Measurements from ENCODE around the gene PPP2R3B.
"Not testable (repeated sequence)": the region's sequence is repeated elsewhere in the genome, so short reads cannot be mapped to it uniquely, and the experiment has no call there.

PPP2R3B gene

DNA sequence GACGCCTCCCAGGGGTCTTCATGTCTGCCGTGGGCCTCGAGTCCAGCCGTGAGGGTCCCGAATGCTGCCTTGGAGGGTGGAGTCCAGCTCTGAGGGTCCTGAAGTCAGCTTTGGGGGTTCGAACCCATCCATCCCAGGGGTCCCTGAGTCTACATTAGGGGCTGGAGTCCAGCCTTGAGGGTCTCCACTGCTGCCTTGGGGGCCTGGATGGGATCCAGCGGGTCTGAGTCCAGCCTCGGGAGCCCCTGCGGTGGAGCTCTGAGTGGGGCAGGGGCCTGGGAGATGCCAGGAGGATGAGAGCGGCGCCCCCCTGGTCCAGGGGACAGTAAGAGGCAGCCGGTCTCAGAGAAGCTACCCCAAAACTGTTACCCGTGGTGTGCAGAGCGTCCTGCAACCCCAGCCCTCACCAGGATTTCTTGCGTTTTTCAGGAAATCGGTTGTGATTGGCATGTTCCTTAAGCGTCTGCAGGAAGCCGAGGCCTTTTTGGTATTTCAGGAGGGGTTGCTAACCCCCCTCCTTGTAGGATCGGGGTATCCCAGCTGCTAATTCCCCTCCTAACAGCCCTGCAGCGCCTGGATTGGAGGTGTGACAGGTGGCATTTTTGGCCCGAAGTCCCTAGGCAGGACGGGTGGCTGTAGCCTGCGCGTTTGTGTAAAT lies 66.5 kb downstream of the PPP2R3B start:
- DNase-seq (ENCODE audit: low read depth, low spot score): no peak

- no peak for DNase-seq (ENCODE audit: low read depth, low spot score)
These were observed 67.1 kb downstream of the PPP2R3B start for GRCh38 chrX:319579-320125.

DNA sequence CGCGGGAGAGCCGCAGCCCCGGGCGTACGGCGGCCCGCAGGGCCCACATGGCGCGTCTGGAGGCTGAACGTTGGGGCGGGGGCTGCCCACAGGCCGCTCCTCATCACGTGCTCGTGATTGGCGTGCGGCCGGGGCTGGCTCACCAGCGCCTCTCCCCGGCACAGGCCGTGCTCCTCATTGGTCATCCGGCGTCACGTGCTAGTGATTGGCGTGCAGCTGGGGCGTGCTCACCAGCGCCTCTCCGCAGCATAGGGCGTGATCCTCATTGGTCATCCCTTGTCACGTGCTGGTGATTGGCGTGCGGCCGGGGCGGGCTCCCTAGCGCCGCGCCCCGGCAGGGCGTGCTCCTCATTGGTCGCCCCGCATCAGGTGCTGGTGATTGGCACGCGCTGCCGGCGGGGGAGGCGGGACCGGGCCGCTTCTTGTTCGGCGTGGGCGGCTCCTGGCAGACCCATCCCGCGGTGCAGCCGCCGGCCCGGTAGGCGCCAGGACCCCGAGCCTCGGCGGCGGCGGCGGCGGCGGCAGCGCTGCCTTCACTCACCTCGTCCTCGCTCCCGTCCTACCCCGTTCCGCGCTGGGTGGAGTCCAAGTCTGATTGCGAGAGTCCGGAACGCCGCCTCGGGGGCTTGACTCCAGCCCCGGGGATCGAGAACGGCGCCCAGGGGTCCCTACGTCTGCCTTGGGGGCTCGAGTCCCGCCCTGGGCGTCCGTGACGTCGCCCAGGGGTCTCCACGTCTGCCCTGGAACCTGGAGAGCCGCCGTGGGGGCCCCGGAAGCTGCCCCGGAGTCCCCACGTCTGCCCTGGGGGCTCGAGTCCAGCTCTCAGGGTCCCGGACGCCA lies 67.7 kb downstream of the PPP2R3B start, which contains the start of gene GTPBP6:
GTPBP6 (minus strand) TSS at position 58 of the 840 bp plus-strand sequence; CDS start at position 49, 9 bp downstream.
- DNase-seq (ENCODE audit: low read depth, low spot score): peak; percentile 94

DNA sequence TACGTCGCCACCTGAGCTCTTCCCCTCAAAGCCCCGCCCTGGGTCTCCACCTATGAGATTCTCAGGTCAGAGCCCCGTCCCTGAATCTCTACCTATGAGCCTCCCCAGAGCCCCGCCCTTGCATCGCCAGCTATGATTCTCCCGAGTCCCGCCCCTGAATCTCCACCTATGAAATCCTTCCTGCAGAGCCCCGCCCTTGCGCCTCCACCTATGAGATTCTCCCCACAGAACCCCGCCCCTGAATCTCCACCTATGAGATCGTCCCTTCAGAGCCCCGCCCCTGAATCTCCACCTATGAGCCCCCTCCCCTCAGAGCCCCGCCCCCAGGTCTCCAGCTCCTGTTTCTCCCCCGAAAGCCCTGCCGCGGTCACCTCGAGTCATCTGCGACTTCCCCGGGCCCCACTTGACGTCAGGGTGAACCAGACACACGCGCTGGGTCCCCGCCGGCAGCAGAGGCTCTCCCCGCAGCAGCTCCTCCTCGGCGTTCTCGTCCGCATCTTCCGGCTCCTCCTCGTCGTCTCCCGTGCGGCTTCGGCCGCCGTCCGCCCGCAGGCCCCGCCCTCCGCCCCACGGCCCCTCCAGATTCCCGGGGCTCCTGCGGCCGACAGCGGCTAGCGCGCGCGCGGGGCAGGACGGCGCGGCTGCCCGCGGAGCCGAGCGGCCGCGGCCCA lies 68.5 kb downstream of the PPP2R3B start:
- peak; percentile 99 for DNase-seq (ENCODE audit: low read depth, low spot score)

DNA sequence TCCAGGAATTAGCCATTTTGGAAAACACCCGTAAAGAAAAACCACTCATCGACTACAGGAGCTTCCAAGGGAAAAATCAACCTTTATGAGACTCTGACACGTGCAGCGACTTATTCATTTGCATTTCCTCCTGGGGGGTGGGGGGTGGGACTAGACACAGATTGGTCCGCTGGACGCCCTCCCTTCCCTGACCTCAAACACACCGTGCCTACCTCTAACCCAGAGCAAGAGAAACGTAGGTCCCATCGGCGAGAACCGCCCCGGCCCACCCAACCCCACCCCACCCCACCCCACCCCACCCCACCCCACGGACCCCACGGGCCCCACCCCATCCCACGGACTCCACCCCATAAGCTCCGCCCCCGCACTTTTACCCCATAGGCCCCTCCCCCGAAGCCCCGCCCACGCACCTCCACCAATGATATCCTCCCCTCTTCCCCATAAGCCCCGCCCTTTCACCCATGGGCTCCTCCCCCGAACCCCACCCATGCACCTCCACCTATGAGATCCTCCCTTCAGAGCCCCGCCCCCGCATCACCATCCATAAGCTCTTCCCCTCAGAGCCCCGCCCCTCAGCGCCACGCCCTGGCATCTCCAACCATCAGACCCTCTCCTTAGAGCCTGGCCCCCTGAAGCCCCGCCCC lies 69.2 kb downstream of the PPP2R3B start:
- DNase-seq (ENCODE audit: low read depth, low spot score): no peak

DNA sequence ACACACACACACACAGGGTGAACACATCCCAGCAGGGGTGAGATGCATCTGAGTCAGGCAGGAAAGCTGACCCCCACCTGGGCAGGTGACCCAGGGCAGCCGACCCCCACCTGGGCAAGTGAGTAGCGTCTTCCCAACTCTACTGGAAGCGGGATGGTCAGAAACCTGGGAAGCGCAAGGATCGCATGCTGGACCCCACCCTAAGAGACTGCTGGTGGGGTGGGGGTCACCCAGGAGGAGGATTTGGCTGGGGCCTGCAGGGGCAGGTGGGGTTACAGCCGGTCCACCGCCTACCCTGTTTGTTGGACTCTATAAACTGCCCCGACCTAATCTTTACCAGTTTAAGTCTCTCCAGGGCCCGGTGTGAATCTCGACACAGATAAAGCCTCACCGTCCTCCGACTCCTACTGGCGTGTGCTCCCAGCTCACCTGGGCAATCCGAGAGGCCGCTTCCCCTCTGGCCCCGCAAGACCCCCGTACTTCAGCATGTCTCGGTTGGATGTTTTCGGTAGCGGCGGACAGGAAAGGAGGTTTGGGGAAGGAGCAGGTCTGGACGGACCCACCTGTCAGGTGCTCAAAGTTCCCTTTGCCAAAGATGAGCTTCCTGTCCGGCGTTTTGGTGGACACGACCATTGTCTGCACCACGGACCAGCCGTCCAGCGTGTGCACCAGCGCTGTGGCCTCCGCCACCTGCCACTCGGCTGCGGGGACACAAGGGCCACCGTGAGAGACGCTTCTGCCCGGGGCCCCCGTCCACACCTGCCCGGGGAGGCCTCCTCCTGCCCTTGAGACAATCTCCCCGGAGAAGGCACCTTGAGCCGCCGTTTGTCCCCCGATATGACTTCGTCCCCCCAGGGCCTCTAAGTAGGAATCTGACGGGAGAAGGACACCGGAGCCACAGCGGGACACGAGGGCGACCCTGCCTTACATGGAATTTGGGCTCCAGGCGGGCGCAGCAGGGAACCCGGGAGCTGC lies 70.1 kb downstream of the PPP2R3B start:
- DNase-seq (ENCODE audit: low read depth, low spot score): no peak

DNA sequence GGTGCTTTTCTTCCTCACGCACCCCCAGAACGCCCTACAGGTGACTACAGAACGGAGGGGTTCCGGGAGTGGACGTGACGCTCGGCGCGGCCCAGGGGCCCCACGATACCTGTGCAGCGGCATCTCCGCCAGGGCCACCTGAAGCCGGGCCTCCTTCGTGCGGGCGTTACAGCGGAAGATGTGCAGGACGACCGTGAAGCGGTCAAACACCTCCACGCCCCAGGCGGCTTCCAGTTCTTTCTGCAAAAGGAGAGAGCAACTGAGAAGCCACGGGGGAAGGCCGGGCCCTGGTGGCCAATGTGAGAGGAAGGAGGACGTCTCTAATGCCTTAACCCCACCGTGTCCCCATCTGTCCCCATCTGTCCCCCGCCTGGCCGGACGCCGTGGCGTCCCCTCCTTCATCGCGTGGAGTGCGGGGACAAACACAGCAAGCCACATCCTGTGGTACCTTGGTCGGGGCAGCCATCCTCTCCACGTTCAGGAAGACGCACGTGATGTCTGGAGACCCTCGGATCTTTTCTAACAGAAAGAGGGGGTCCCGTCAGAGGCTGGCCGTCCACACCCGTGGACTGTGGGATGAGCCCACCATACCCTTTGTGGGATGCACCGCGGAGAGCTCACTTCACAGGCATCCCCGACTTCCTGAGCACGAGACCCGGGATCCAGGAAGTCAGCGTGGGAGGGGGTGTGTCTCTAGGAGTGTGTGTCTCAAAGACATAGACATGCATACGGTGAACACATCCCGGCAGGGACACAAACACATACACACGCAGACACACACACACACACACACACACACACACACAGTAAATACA lies 71.7 kb downstream of the PPP2R3B start:
- no peak for DNase-seq (ENCODE audit: low read depth, low spot score)

DNA sequence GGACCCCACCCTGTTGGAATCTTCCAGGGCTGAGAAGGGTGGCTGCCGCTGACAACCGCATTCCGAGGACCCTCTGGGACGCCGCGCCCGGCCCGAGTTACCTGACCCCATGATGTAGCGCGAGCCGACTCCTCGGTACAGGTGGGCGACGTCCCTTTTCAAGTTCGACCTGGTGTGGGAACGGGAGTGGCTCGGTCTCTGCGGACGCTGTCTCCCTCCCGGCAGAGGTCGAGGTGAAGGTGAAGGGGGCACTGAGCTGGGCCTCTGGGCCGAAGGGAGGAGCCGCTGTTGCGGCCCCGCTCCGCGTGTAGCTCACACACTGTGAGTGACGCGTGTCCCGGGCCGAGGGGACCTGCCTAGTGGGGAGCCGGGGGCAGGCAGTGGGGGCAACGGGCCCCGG lies 72.7 kb downstream of the PPP2R3B start:
- no peak for DNase-seq (ENCODE audit: low read depth, low spot score)

GRCh38 chrX:313546-313945 lies 73.2 kb downstream of the PPP2R3B start:
- DNase-seq (ENCODE audit: low read depth, low spot score): no peak

DNA sequence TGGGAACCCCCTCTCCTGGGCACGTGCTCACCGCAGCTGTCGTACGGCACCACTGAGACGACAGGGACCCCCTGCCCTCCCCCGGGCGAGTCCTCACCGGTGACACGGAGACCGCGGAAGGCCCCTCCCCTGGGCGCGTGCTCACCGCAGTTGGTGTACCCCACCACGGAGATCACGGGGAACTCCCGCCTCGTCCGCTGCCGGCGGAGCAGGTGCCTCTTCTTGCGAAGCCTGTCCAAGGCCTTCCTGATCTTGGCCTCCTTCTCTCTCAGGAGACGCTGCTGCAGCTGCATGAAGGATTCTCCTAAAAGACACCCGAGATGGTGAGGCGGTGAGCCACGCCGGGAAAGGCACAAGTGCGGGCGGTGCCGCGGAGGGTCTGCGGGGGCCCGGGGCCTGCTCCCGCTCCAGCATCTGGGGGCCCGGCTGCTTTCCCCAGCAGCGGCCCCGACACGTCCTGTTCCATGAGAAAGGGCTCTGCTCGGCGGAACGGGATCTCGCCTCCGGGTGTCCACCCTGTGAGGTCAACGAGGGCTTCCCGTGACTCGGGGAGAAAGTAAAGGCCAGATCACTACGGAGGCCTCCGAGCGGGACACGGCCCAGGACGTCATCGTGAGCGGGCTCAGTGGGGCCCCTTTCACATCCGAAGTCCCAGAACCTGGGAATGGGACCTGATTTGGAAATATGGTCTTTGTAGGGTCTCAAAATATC lies 73.9 kb downstream of the PPP2R3B start:
- no peak for DNase-seq (ENCODE audit: low read depth, low spot score)

DNA sequence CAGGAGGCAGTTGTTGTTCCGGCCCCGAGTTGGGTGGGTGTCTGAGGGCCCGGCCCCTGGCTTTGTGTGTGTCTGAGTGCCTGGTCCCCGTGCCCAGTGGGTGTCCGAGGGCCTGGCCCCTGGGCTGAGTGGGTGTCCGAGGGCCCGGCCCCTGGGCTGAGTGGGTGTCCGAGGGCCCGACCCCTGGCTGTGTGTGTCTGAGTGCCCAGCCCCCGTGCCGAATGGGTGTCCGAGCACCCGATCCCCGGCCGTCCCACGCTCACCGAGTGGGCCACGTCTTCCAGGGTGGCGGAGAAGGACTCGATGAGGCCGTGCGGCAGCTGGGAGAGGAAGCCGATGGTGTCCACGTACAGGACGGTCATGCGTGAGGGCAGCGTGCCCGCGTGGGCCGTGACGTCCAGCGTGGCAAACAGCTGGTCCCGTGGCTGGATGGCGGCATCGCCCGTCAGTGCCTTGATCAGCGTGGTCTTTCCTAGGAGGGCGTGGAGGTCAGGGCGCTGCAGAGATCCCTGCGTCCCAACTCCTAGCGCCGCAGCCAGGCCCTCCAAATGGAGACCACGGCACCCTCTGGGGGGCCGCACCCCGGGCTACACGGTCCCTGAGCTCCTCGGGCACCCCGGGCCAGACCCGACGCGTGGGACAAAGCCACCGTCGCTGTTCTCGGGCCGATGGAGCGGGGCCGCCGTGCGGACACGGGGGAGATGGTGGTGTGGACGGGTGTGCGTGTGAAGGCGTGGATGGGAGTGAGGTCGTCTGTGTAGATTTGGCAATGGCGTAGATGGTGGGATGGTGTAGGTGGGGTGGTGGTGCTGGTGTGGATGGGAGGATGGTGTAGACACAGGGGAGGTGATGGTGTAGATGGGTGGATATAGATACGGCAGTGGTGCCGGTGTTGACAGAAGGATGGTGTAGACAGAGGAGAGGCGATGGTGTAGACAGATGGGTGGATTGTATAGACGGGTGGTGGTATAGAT lies 75.3 kb downstream of the PPP2R3B start:
- DNase-seq (ENCODE audit: low read depth, low spot score): no peak

DNA sequence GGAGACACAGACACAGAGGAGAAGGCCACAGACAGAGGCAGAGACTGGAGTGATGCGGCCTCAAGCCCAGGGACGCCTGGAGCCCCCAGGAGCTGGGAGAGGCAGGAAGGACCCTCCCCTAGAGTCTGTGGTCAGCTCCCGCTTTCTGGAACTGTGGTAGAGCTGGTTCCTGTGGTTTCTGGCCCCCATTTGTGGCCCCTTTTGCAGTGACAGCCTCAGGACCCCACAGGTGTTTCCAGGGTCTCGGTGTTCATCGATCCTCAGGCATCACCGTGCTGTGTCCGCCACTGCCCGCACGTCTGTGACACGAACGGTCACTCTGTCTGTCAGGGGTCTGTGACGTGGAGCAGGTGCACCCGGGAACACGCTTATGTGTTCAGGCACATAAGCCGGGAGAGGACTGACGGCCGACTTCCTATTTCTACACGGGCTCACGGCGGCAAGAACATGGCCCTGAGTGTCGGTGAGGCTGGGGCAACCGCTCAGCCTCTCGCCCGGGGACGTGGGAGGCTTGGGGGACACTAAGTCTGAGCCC lies 76.0 kb downstream of the PPP2R3B start:
- DNase-seq (ENCODE audit: low read depth, low spot score): no peak

DNA sequence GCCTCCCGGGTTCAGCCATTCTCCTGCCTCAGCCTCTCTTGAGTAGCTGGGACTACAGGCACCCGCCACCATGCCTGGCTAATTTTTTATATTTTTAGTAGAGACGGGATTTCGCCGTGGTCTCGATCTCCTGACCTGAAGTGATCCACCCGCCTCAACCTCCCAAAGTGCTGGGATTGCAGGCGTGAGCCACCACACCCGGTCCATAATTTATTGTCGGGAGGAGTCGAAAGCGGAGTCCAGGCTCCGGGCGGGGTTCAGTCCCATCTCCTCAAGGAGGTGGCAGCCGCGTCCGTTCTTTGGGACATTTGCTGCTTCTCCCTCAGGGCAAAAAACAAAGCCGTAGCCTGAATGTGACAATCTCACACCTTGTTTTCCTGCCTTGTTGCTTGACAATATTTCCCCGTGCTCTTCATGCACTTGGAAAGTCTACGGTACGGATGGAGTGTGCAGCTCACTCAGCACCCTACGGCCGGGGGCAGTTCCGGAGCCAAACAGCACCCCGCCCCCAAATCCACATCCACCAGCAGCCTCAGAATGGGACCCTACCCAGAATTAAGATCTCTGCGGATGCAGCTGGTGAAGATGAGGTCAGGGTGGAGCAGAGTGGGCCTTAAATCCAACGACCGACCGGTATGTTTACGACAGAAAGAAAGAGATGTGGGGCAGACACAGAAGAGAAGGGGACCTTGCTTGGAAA lies 77.7 kb downstream of the PPP2R3B start:
- no peak for DNase-seq (ENCODE audit: low read depth, low spot score)

DNA sequence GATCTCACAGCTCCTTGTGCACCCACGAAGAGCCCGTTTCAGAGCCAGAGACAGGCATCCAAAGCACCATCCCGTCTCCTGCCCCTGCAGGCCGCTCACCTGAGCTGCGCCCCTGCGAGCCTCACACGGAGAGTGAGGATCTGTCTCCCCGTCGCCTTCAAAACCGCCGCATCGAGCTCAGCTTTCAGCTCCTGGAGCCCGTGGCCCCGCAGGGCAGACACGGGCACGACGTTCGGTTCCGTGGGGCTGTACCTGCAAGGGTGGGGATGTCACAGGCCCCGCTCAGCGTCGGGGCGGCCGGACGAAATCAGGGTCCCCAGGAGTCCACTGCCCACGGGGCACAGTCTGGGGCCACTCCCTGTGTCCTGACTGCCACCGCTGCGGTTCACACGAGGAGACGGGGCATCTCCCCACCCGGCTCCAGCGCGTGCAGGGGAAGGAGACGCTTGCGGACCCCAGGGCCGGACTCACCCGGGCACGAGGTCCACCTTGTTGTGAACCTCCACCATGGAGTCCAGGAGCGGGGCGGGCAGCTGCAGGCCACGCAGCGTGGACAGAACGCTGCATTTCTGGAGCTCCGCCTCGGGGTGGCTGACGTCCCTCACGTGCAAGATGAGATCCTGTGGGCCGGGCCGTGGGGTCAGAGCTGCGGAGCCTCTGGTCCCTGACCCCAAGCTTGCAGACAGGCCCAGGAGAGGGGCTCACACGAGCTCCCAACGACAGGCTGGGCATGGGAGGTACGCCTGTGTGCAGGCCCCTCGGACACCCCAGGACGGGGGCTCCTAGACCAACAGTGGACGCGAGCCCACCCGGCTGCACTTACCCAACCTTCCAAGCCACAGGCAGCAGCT lies 79.2 kb downstream of the PPP2R3B start:
- DNase-seq (ENCODE audit: low read depth, low spot score): no peak

- not testable (repeated sequence) for DNase-seq (ENCODE audit: low read depth, low spot score)
These were observed 80.0 kb downstream of the PPP2R3B start for GRCh38 chrX:306614-307251.

Data from activated naive CD8-positive, alpha-beta T cell treated with anti-CD3 and anti-CD28 coated beads, Interleukin-2, amount 50 U/mL, for 16 hours (primary cell).